Lung (tissue), 12 donors: Measurements from ENCODE around the gene IRX5. TPM values are rescaled to one million over a fixed set of nuclear protein-coding genes. Genes with fewer than 3 reads are reported as not detected.

ENCODE experiments used
- ATAC-seq: fragments of 200-7000 bp; cut with Tn5 transposase; one replicate; pipeline ENCODE4 v1.9.1; 2020; ENCODE audit warnings: moderate number of reproducible peaks; ENCODE audit not compliant: insufficient read depth, low FRiP score
- DNase-seq, 3 donors: peaks; one replicate each; pipeline ENCODE4 v3.0.0-alpha.2; 2013 to 2017
- H3K27ac ChIP-seq, 2 donors: one replicate each; pipeline ENCODE4 v1.5.1; 2013; ENCODE audit warnings: mild to moderate bottlenecking in 2 of 2, moderate library complexity in 2 of 2, control low read depth in 1 of 2, inconsistent platforms in 1 of 2, low read depth in 1 of 2, low read length in 1 of 2
- H3K27me3 ChIP-seq, 3 donors: one replicate each; pipeline ENCODE4 v1.5.1; 2013; ENCODE audit warnings: low read length in 2 of 3; ENCODE audit not compliant: control insufficient read depth in 3 of 3, insufficient read depth in 3 of 3
- H3K36me3 ChIP-seq, 4 donors: one replicate each; pipeline ENCODE4 v1.5.1; 2013; ENCODE audit warnings: low read length in 4 of 4, mild to moderate bottlenecking in 1 of 4, moderate library complexity in 1 of 4; ENCODE audit not compliant: control insufficient read depth in 4 of 4, insufficient read depth in 4 of 4
- H3K4me1 ChIP-seq, 5 donors: one replicate each; pipeline ENCODE4 v1.5.1; 2013; ENCODE audit warnings: low read length in 5 of 5, mild to moderate bottlenecking in 2 of 5, moderate library complexity in 1 of 5; ENCODE audit not compliant: control insufficient read depth in 5 of 5, insufficient read depth in 5 of 5
- H3K4me3 ChIP-seq: one replicate; pipeline ENCODE4 v1.5.1; 2013; ENCODE audit warnings: mild to moderate bottlenecking, control low read depth, moderate library complexity
- H3K9ac ChIP-seq, 2 donors: one replicate each; pipeline ENCODE4 v1.5.1; 2013; ENCODE audit warnings: low read length in 2 of 2, control low read depth in 1 of 2; ENCODE audit not compliant: insufficient read depth in 1 of 2
- H3K9me3 ChIP-seq, 4 donors: one replicate each; pipeline ENCODE4 v1.5.1; 2013; ENCODE audit warnings: low read length in 3 of 4, mild to moderate bottlenecking in 1 of 4, moderate library complexity in 1 of 4; ENCODE audit not compliant: control insufficient read depth in 4 of 4, insufficient read depth in 3 of 4
- CTCF ChIP-seq: IDR thresholded peaks from 2 replicates; pipeline ENCODE4 v1.5.1; 2012; ENCODE audit warnings: mild to moderate bottlenecking; ENCODE audit errors: control extremely low read depth, extremely low read depth
- WGBS, 2 donors: extraction: QIAGEN DNeasy Blood & Tissue Kit; methylation state at CpG; one replicate each; pipeline ENCODE4 v1.1.7; 2013; 5-methylcytosine and 5-hydroxymethylcytosine counted together
- polyA plus RNA-seq, 2 donors: library from polyadenylated mRNA; stranded (reverse); fragments of 200-250 nt; gene quantifications; one replicate each; pipeline ENCODE4 v1.2.1, GENCODE V29; 2013
- total RNA-seq, 2 donors: library from RNA; depleted of rRNA in 1 of 2; stranded (reverse); fragments of >200 nt in 1 of 2; gene quantifications; one replicate each; pipeline ENCODE4 v1.2.1, GENCODE V29; 2014 to 2021
- donor health status: control.
- donor health status: control.
- donor health status: Bipolar disorder and iron deficiency.
- donor health status: healthy.
- donor health status: DM: yes; HTN: yes; CAD: no.

Gene IRX5
- total and polyA plus RNA-seq, 4 donors, result 5.6 to 30.2 (median 25.7) TPM

- Histone ChIP-seq H3K27ac (no peak overlapping the region), H3K9me3 (peaks cover 0 to 4% (median 0%) of the 10 kb centered on the region in 4 donors), H3K4me1 (no peaks in the 10 kb centered on the region), H3K9ac (no peak overlapping the region), H3K4me3 (no peak overlapping the region), H3K36me3 (no peaks in the 10 kb centered on the region), H3K27me3 (no peaks in the 10 kb centered on the region)
- 89 to 91% methylated on average over 5 of the region's 5 CpGs for WGBS, 2 donors
- no peak for ATAC-seq
- TF ChIP-seq CTCF, result no peak
- DNase-seq, result no peak
These were observed 33.6 kb downstream of the IRX5 start for GRCh38 chr16:54964239-54964638.

- Histone ChIP-seq H3K27me3 (no peaks in the 10 kb centered on the region), H3K9me3 (peaks cover 0 to 4% (median 0%) of the 10 kb centered on the region in 4 donors), H3K4me3 (no peak overlapping the region), H3K9ac (no peak overlapping the region), H3K4me1 (no peaks in the 10 kb centered on the region), H3K27ac (no peak overlapping the region), H3K36me3 (no peaks in the 10 kb centered on the region)
- TF ChIP-seq CTCF, result no peak
- ATAC-seq (no peak), DNase-seq (no peak)
- 45 to 88% methylated on average over 2 of the region's 2 CpGs for WGBS, 2 donors
These were observed 34.8 kb downstream of the IRX5 start for GRCh38 chr16:54965464-54965863.

- no peak for TF ChIP-seq CTCF
- ATAC-seq, result no peak
- Histone ChIP-seq H3K4me1 (no peaks in the 10 kb centered on the region), H3K4me3 (no peak overlapping the region), H3K9ac (no peak overlapping the region), H3K27me3 (no peaks in the 10 kb centered on the region), H3K27ac (no peak overlapping the region), H3K36me3 (no peaks in the 10 kb centered on the region), H3K9me3 (peaks cover 0 to 10% (median 0%) of the 10 kb centered on the region in 4 donors)
- DNase-seq, result peak in 1 of 3 donors; percentile 21
These were observed 37.3 kb downstream of the IRX5 start for GRCh38 chr16:54968011-54968410.

DNA sequence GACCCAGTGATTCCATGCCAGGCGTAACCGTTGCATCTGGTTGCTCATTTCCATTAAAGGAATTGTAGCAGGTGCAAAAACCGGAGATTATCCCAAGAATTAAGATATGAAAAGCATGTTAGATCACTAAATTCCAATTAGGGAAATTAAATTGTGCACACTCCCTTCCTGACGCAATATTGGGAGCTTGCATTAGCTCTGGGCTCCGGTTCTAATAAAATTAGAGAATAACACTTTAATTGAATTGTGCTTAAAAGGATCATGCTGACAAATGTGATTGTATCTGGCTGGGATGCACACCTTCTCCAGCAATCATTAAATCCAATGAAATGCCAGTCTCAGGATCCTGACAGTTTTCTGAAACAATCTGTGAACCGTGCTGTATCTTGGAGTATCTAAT is 38.1 kb downstream of the IRX5 start:
- Histone ChIP-seq H3K27ac (no peak overlapping the region), H3K4me1 (no peaks in the 10 kb centered on the region), H3K9ac (no peak overlapping the region), H3K9me3 (peaks cover 0 to 10% (median 0%) of the 10 kb centered on the region in 4 donors), H3K36me3 (no peaks in the 10 kb centered on the region), H3K27me3 (no peaks in the 10 kb centered on the region), H3K4me3 (no peak overlapping the region)
- DNase-seq (no peak), ATAC-seq (no peak)
- TF ChIP-seq CTCF, result no peak
- 86 to 98% methylated on average over 6 of the region's 6 CpGs for WGBS, 2 donors
